Measurements from ENCODE around the gene HSD17B1.

The HSD17B1 gene

GRCh38 chr17:42514867-42515266, 37.9 kb upstream of the HSD17B1 start:
- no peaks in the 10 kb centered on the region for H4K20me1 ChIP-seq (ENCODE audit: control insufficient read depth, insufficient read depth, low read depth, low read length)
- H3K27ac ChIP-seq (ENCODE audit: low read depth, low read length): no peak overlapping the region
- H3K36me3 ChIP-seq (ENCODE audit: control insufficient read depth, low read length): no peaks in the 10 kb centered on the region
- no peaks in the 10 kb centered on the region for H3K9me2 ChIP-seq (replicated peaks; ENCODE audit: control insufficient read depth, low read length)
- 0 out of 2 replicates have a peak, but pooled peaks cover 2% of the 10 kb centered on the region for H3K4me1 ChIP-seq (ENCODE audit: control insufficient read depth, low read length)
- H3K9me3 ChIP-seq (ENCODE audit: control insufficient read depth, insufficient read depth, low read length): no peaks in the 10 kb centered on the region
- H3K79me2 ChIP-seq (ENCODE audit: control insufficient read depth, low read length): no peaks in the 10 kb centered on the region
- no peaks in the 10 kb centered on the region for H3F3A ChIP-seq (ENCODE audit: control insufficient read depth, insufficient read depth)
- TF ChIP-seq, protein P1, sequence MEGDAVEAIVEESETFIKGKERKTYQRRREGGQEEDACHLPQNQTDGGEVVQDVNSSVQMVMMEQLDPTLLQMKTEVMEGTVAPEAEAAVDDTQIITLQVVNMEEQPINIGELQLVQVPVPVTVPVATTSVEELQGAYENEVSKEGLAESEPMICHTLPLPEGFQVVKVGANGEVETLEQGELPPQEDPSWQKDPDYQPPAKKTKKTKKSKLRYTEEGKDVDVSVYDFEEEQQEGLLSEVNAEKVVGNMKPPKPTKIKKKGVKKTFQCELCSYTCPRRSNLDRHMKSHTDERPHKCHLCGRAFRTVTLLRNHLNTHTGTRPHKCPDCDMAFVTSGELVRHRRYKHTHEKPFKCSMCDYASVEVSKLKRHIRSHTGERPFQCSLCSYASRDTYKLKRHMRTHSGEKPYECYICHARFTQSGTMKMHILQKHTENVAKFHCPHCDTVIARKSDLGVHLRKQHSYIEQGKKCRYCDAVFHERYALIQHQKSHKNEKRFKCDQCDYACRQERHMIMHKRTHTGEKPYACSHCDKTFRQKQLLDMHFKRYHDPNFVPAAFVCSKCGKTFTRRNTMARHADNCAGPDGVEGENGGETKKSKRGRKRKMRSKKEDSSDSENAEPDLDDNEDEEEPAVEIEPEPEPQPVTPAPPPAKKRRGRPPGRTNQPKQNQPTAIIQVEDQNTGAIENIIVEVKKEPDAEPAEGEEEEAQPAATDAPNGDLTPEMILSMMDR (IDR thresholded peaks at IDR 0.05; ENCODE audit: low read depth, low read length, poor library complexity, severe bottlenecking): no peak
- no peak for TF ChIP-seq EZH2phosphoT487 (IDR thresholded peaks at IDR 0.05; ENCODE audit: borderline replicate concordance, low read length)
- no peak overlapping the region for H3K4me3 ChIP-seq (ENCODE audit: low read length)
- peaks cover 45% of the 10 kb centered on the region for H3K27me3 ChIP-seq (ENCODE audit: control insufficient read depth, low read length)
- H3K4me2 ChIP-seq (ENCODE audit: low read length): no peak overlapping the region

GRCh38 chr17:42517516-42517915, 35.2 kb upstream of the HSD17B1 start:
- no peak overlapping the region for H3K4me3 ChIP-seq (ENCODE audit: low read length)
- H3K27me3 ChIP-seq (ENCODE audit: control insufficient read depth, low read length): peaks cover 39% of the 10 kb centered on the region
- H3K4me1 ChIP-seq (ENCODE audit: control insufficient read depth, low read length): 0 out of 2 replicates have a peak, but pooled peaks cover 2% of the 10 kb centered on the region
- H3F3A ChIP-seq (ENCODE audit: control insufficient read depth, insufficient read depth): no peaks in the 10 kb centered on the region
- no peaks in the 10 kb centered on the region for H3K9me2 ChIP-seq (replicated peaks; ENCODE audit: control insufficient read depth, low read length)
- no peak overlapping the region for H3K4me2 ChIP-seq (ENCODE audit: low read length)
- no peaks in the 10 kb centered on the region for H3K79me2 ChIP-seq (ENCODE audit: control insufficient read depth, low read length)
- no peak for TF ChIP-seq EZH2phosphoT487 (IDR thresholded peaks at IDR 0.05; ENCODE audit: borderline replicate concordance, low read length)
- TF ChIP-seq, protein P1 (IDR thresholded peaks at IDR 0.05; ENCODE audit: low read depth, low read length, poor library complexity, severe bottlenecking): peak; percentile 99
- H3K27ac ChIP-seq (ENCODE audit: low read depth, low read length): no peak overlapping the region
- no peaks in the 10 kb centered on the region for H3K36me3 ChIP-seq (ENCODE audit: control insufficient read depth, low read length)
- no peaks in the 10 kb centered on the region for H4K20me1 ChIP-seq (ENCODE audit: control insufficient read depth, insufficient read depth, low read depth, low read length)
- H3K9me3 ChIP-seq (ENCODE audit: control insufficient read depth, insufficient read depth, low read length): no peaks in the 10 kb centered on the region

DNA sequence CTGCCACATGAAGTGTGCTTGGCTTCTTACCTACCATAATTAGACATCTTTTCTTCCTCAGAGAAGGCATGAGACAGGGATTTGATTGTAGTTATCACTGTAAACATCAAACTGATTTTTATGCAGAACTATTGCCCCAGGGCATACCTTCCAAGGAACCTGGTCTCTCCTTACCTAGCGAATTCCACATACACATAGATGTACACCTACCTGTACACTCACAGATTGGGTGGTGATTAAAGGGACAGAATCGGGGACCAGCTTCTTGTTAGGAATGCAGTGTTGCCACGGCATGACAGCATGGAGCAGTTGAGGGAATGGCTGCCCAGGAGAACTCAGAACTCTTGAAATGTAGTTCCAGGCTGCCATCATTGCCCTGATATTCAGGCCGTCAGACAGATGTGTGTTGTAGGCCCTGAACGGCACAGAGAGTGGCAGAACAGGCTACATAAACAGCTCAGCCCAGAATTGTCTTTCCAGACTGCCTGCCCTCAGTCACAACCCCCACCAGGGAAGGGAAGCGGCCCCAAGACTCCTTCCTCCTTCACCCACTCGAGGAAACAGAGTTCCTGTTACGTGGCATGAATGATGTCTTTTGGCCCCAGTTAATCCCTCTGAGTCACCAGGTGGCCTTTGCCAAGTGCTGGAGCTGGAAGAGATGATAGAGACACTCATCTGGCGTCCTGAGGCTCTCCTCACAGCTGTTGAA, 34.5 kb upstream of the HSD17B1 start:
- H3K9me2 ChIP-seq (replicated peaks; ENCODE audit: control insufficient read depth, low read length): no peaks in the 10 kb centered on the region
- no peak overlapping the region for H3K4me3 ChIP-seq (ENCODE audit: low read length)
- H3K27ac ChIP-seq (ENCODE audit: low read depth, low read length): no peak overlapping the region
- H3K27me3 ChIP-seq (ENCODE audit: control insufficient read depth, low read length): peaks cover 34% of the 10 kb centered on the region
- 0 out of 2 replicates have a peak, but pooled peaks cover 2% of the 10 kb centered on the region for H3K4me1 ChIP-seq (ENCODE audit: control insufficient read depth, low read length)
- no peaks in the 10 kb centered on the region for H3F3A ChIP-seq (ENCODE audit: control insufficient read depth, insufficient read depth)
- no peaks in the 10 kb centered on the region for H3K79me2 ChIP-seq (ENCODE audit: control insufficient read depth, low read length)
- no peaks in the 10 kb centered on the region for H3K9me3 ChIP-seq (ENCODE audit: control insufficient read depth, insufficient read depth, low read length)
- TF ChIP-seq, protein P1 (IDR thresholded peaks at IDR 0.05; ENCODE audit: low read depth, low read length, poor library complexity, severe bottlenecking): no peak
- no peak for TF ChIP-seq EZH2phosphoT487 (IDR thresholded peaks at IDR 0.05; ENCODE audit: borderline replicate concordance, low read length)
- H3K4me2 ChIP-seq (ENCODE audit: low read length): no peak overlapping the region
- H4K20me1 ChIP-seq (ENCODE audit: control insufficient read depth, insufficient read depth, low read depth, low read length): no peaks in the 10 kb centered on the region
- H3K36me3 ChIP-seq (ENCODE audit: control insufficient read depth, low read length): no peaks in the 10 kb centered on the region

All from DOHH2 (cell line).